K562 (cell line): ENCODE results near the gene C19orf67. TPM values are rescaled to one million over a fixed set of nuclear protein-coding genes. Genes with fewer than 3 reads are reported as not detected.

Experiments used
- KLF6 ChIP-seq: fragments of 250-450 bp; sonication (Bioruptor Pico); IDR thresholded peaks from 2 replicates; pipeline ENCODE4 v1.4.0; 2020; ENCODE audit warnings: mild to moderate bottlenecking, moderate library complexity, borderline replicate concordance
- MTA1 ChIP-seq: fragments of 450-650 bp; IDR thresholded peaks from 2 replicates; pipeline ENCODE4 v1.6.1; 2017; ENCODE audit warnings: borderline replicate concordance
- MTF1 ChIP-seq: fragments of 250-450 bp; sonication (Bioruptor Pico); IDR thresholded peaks from 2 replicates; pipeline ENCODE4 v1.9.0; 2021; ENCODE audit warnings: moderate library complexity, mild to moderate bottlenecking, inconsistent platforms, borderline replicate concordance
- NELFE ChIP-seq: IDR thresholded peaks from 2 replicates; pipeline ENCODE4 v1.6.1; 2011; ENCODE audit warnings: mild to moderate bottlenecking; ENCODE audit not compliant: insufficient read depth, insufficient read length
- SOX6 ChIP-seq: fragments of 450-650 bp; IDR thresholded peaks from 2 replicates; pipeline ENCODE4 v1.6.1; 2014; ENCODE audit warnings: mild to moderate bottlenecking
- SP2 ChIP-seq: IDR thresholded peaks from 2 replicates; pipeline ENCODE4 v1.6.1; 2011; ENCODE audit warnings: mild to moderate bottlenecking, low read depth, low read length, moderate library complexity; ENCODE audit not compliant: poor library complexity, severe bottlenecking; ENCODE audit errors: extremely low read depth
- STAG1 ChIP-seq: sonication (generic); formaldehyde crosslinking; IDR thresholded peaks from 2 replicates; pipeline ENCODE4 v1.5.0; 2020; ENCODE audit warnings: missing genetic modification reagents, borderline replicate concordance
- ZNF699 ChIP-seq: fragments of 250-450 bp; sonication (Bioruptor Pico); IDR thresholded peaks from 2 replicates; pipeline ENCODE4 v1.8.0; 2021; ENCODE audit warnings: mild to moderate bottlenecking, moderate library complexity; ENCODE audit not compliant: insufficient replicate concordance
- ZSCAN32 ChIP-seq: fragments of 450-650 bp; formaldehyde crosslinking; IDR thresholded peaks from 2 replicates; pipeline ENCODE4 v1.4.0; 2020; ENCODE audit warnings: mild to moderate bottlenecking, moderate library complexity
- polyA plus RNA-seq, 8 experiments: library from polyadenylated mRNA; depleted of rRNA in 4 of 8; stranded (reverse) in 5 of 8; unstranded in 3 of 8; fragments of >200 nt; fragmentation: Nextera tagmentation in 2 of 8; fragmentation: Illumina TruSeq in 1 of 8; extraction: Ambion mirVana in 2 of 8; extraction: Trizol in 1 of 8; gene quantifications; 2 replicates each; pipeline versions ENCODE4 v1.2.1 to v1.2.3, GENCODE V29; 2011 to 2014; ENCODE audit warnings: inconsistent platforms in 1 of 8, missing spikeins in 1 of 8
- total RNA-seq, 7 experiments: library from RNA; depleted of rRNA in 6 of 7; stranded (reverse); fragments of >200 nt in 6 of 7; fragmentation: Illumina TruSeq in 2 of 7; extraction: Trizol in 2 of 7; gene quantifications; 2 replicates each; pipeline versions ENCODE4 v1.2.1 to v1.2.3, GENCODE V29; 2011 to 2021; ENCODE audit warnings: low replicate concordance in 1 of 7
- TF ChIP-seq, protein P1 (sequence below): sonication (generic); formaldehyde crosslinking; IDR thresholded peaks from 2 replicates; pipeline ENCODE4 v1.8.0; 2022; ENCODE audit warnings: mild to moderate bottlenecking, missing genetic modification reagents
- TF ChIP-seq, protein P2 (sequence below): fragments of 450-650 bp; formaldehyde crosslinking; IDR thresholded peaks from 2 replicates; pipeline ENCODE4 v1.4.0; 2020; ENCODE audit warnings: mild to moderate bottlenecking
- TF ChIP-seq, protein P3 (sequence below): fragments of 250-450 bp; sonication (Bioruptor Pico); IDR thresholded peaks from 2 replicates; pipeline ENCODE4 v1.4.0; 2020
- TF ChIP-seq, protein P4 (sequence below), 2 experiments: fragments of 450-650 bp in 1 of 2; IDR thresholded peaks; 2 replicates each; pipeline ENCODE4 v1.6.1; 2011 to 2017; ENCODE audit warnings: low read depth in 2 of 2, antibody characterized with exemption in 1 of 2, borderline replicate concordance in 1 of 2, low read length in 1 of 2, mild to moderate bottlenecking in 1 of 2, mixed read lengths in 1 of 2; ENCODE audit not compliant: control insufficient read depth in 1 of 2

The C19orf67 gene
- total and polyA plus RNA-seq, 9 of the 15 experiments (the other 6 are each of a cell fraction or from before 2014, with no cell fraction given): 0.29 to 1.8 (median 0.51) TPM; not detected in 3

DNA sequence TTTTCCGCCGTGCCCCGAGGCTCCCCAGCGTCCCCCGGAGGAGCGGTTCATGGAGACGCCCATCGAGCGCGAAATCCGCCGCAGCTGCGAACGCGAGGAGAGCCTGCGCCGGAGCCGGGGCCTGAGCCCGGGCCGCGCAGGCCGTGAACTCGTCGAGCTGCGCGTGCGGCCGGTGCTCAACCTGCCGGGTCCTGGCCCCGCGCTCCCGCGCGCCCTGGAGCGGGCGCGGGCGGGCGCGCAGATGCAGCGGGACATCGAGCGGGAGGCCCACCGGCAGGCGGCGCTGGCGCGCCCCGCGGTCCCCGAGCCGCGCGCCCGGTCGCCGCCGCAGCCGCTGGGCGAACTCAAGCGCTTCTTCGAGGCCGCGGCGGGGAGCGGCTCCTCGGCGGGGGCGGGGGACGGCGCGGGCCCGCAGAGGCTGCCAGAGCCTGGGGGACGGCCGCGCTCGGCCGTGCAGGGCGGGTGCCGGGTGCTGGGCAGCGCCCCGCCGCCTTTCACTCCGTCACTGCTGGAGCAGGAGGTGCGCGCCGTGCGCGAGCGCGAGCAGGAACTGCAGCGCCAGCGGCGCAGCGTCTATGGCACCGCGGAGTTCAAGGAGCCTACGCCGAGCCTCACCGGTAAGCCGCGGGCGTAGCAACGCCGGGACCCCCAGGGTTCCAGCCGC is 12.2 kb downstream of the C19orf67 start (continued):
- TF ChIP-seq, protein P1, sequence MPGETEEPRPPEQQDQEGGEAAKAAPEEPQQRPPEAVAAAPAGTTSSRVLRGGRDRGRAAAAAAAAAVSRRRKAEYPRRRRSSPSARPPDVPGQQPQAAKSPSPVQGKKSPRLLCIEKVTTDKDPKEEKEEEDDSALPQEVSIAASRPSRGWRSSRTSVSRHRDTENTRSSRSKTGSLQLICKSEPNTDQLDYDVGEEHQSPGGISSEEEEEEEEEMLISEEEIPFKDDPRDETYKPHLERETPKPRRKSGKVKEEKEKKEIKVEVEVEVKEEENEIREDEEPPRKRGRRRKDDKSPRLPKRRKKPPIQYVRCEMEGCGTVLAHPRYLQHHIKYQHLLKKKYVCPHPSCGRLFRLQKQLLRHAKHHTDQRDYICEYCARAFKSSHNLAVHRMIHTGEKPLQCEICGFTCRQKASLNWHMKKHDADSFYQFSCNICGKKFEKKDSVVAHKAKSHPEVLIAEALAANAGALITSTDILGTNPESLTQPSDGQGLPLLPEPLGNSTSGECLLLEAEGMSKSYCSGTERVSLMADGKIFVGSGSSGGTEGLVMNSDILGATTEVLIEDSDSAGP (CRISPR knock-in tag): no peak
- TF ChIP-seq SOX6: no peak
- TF ChIP-seq, protein P2, sequence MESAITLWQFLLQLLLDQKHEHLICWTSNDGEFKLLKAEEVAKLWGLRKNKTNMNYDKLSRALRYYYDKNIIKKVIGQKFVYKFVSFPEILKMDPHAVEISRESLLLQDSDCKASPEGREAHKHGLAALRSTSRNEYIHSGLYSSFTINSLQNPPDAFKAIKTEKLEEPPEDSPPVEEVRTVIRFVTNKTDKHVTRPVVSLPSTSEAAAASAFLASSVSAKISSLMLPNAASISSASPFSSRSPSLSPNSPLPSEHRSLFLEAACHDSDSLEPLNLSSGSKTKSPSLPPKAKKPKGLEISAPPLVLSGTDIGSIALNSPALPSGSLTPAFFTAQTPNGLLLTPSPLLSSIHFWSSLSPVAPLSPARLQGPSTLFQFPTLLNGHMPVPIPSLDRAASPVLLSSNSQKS (CRISPR knock-in tag): no peak
- no peak for TF ChIP-seq KLF6 (CRISPR knock-in tag)
- no peak for TF ChIP-seq ZSCAN32
- no peak for TF ChIP-seq STAG1 (CRISPR knock-in tag)
- no peak for TF ChIP-seq MTA1
- no peak for TF ChIP-seq ZNF699 (CRISPR knock-in tag)
- TF ChIP-seq NELFE: no peak
- TF ChIP-seq, protein P3, sequence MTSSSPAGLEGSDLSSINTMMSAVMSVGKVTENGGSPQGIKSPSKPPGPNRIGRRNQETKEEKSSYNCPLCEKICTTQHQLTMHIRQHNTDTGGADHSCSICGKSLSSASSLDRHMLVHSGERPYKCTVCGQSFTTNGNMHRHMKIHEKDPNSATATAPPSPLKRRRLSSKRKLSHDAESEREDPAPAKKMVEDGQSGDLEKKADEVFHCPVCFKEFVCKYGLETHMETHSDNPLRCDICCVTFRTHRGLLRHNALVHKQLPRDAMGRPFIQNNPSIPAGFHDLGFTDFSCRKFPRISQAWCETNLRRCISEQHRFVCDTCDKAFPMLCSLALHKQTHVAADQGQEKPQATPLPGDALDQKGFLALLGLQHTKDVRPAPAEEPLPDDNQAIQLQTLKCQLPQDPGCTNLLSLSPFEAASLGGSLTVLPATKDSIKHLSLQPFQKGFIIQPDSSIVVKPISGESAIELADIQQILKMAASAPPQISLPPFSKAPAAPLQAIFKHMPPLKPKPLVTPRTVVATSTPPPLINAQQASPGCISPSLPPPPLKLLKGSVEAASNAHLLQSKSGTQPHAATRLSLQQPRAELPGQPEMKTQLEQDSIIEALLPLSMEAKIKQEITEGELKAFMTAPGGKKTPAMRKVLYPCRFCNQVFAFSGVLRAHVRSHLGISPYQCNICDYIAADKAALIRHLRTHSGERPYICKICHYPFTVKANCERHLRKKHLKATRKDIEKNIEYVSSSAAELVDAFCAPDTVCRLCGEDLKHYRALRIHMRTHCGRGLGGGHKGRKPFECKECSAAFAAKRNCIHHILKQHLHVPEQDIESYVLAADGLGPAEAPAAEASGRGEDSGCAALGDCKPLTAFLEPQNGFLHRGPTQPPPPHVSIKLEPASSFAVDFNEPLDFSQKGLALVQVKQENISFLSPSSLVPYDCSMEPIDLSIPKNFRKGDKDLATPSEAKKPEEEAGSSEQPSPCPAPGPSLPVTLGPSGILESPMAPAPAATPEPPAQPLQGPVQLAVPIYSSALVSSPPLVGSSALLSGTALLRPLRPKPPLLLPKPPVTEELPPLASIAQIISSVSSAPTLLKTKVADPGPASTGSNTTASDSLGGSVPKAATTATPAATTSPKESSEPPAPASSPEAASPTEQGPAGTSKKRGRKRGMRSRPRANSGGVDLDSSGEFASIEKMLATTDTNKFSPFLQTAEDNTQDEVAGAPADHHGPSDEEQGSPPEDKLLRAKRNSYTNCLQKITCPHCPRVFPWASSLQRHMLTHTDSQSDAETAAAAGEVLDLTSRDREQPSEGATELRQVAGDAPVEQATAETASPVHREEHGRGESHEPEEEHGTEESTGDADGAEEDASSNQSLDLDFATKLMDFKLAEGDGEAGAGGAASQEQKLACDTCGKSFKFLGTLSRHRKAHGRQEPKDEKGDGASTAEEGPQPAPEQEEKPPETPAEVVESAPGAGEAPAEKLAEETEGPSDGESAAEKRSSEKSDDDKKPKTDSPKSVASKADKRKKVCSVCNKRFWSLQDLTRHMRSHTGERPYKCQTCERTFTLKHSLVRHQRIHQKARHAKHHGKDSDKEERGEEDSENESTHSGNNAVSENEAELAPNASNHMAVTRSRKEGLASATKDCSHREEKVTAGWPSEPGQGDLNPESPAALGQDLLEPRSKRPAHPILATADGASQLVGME (CRISPR knock-in tag): no peak
- TF ChIP-seq, protein P4, sequence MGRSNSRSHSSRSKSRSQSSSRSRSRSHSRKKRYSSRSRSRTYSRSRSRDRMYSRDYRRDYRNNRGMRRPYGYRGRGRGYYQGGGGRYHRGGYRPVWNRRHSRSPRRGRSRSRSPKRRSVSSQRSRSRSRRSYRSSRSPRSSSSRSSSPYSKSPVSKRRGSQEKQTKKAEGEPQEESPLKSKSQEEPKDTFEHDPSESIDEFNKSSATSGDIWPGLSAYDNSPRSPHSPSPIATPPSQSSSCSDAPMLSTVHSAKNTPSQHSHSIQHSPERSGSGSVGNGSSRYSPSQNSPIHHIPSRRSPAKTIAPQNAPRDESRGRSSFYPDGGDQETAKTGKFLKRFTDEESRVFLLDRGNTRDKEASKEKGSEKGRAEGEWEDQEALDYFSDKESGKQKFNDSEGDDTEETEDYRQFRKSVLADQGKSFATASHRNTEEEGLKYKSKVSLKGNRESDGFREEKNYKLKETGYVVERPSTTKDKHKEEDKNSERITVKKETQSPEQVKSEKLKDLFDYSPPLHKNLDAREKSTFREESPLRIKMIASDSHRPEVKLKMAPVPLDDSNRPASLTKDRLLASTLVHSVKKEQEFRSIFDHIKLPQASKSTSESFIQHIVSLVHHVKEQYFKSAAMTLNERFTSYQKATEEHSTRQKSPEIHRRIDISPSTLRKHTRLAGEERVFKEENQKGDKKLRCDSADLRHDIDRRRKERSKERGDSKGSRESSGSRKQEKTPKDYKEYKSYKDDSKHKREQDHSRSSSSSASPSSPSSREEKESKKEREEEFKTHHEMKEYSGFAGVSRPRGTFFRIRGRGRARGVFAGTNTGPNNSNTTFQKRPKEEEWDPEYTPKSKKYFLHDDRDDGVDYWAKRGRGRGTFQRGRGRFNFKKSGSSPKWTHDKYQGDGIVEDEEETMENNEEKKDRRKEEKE (IDR thresholded peaks at IDR 0.05; ENCODE audit: borderline replicate concordance in 1 of 2, control insufficient read depth in 1 of 2, low read depth in 2 of 2, low read length in 1 of 2): 0 out of 4 replicates have a peak, but pooled peaks of 1 of the 2 experiments have one; percentile 66
- no peak for TF ChIP-seq SP2
- TF ChIP-seq MTF1 (CRISPR knock-in tag): no peak
